Measurements from ENCODE around the gene TRIM33.

Gene TRIM33

GRCh38 chr1:114436799-114437198, 74.2 kb downstream of the TRIM33 start:
- H4K8ac ChIP-seq (ENCODE audit: low read depth, low read length) = no peak overlapping the region
- H2AK5ac ChIP-seq (ENCODE audit: low read length) = no peak overlapping the region
- H3K79me1 ChIP-seq (ENCODE audit: low read length) = no peaks in the 10 kb centered on the region
- H3K23ac ChIP-seq (ENCODE audit: low read length) = no peak overlapping the region
- no peak overlapping the region for H3K14ac ChIP-seq (ENCODE audit: low read length)
- H4K12ac ChIP-seq (ENCODE audit: low read depth, low read length) = no peak overlapping the region
- no peak overlapping the region for H2AFZ ChIP-seq (ENCODE audit: insufficient read depth, low read length, poor library complexity)
- no peak for DNase-seq
- H3K79me2 ChIP-seq (ENCODE audit: control insufficient read depth, insufficient read depth, low read length, poor library complexity) = no peaks in the 10 kb centered on the region
- no peak overlapping the region for H4K91ac ChIP-seq (ENCODE audit: low read depth, low read length)
- H3K4ac ChIP-seq (ENCODE audit: low read depth, low read length) = no peak overlapping the region
- no peak overlapping the region for H3K27ac ChIP-seq (ENCODE audit: low read depth, low read length)
- no peak overlapping the region for H2BK12ac ChIP-seq (ENCODE audit: low read length)
- no peak overlapping the region for H3K4me2 ChIP-seq (ENCODE audit: low read length)
- WGBS (ENCODE audit: extremely low coverage, insufficient coverage, insufficient read length) = no CpG with 5 or more reads among the region's 3 CpGs
- no peak overlapping the region for H3K4me3 ChIP-seq (ENCODE audit: low read depth, low read length)
- H3K4me1 ChIP-seq (ENCODE audit: control insufficient read depth in 1 of 2, insufficient read depth in 2 of 2, low read length in 2 of 2) = no peaks in the 10 kb centered on the region
- no peak overlapping the region for H2BK120ac ChIP-seq (ENCODE audit: insufficient read depth, low read length, poor library complexity)
- H3K9ac ChIP-seq (ENCODE audit: low read length) = no peak overlapping the region
- no peak overlapping the region for H2BK5ac ChIP-seq (ENCODE audit: low read depth, low read length, poor library complexity)
- H3K18ac ChIP-seq (ENCODE audit: low read length) = no peak overlapping the region
- no peaks in the 10 kb centered on the region for H3K27me3 ChIP-seq (ENCODE audit: insufficient read depth, low read length)
- peaks cover 3 to 4% of the 10 kb centered on the region in 2 experiments for H3K36me3 ChIP-seq (ENCODE audit: control insufficient read depth in 1 of 2, insufficient read depth in 2 of 2, low read length in 2 of 2)
- H3K9me3 ChIP-seq (ENCODE audit: insufficient read depth, low read depth, low read length) = no peaks in the 10 kb centered on the region

DNA sequence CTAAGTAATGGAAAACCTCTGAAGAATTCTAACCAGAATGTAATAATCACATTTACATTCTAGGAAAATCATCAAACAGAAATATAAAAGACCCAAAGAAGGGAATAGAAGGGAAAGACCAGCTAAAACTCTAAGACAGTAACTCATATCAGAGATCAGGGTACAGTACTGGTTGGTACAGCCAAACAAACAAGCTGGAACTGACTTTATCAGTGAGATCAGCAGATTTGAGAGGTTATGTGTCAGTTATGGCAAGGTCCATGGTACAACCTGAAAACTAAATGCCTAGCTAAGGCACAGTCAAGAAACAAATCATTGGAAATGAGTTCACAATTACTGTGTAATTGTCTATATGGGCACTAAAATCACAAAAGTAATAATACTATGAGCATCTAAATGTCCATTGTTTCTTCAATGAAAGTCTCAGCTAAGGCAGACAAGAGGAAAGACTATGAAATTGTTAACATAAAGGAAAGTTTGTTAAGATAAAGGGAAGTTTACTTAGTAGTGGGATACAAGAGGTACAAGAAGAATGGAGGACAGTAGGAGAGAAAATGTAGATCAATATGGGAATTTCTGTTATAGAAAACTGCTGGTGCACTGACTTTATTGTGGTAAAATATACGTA, 75.8 kb downstream of the TRIM33 start:
- no peak overlapping the region for H4K12ac ChIP-seq (ENCODE audit: low read depth, low read length)
- H3K18ac ChIP-seq (ENCODE audit: low read length) = no peak overlapping the region
- H3K14ac ChIP-seq (ENCODE audit: low read length) = no peak overlapping the region
- WGBS (ENCODE audit: extremely low coverage, insufficient coverage, insufficient read length) = no CpG with 5 or more reads among the region's 1 CpG
- no peak overlapping the region for H2BK120ac ChIP-seq (ENCODE audit: insufficient read depth, low read length, poor library complexity)
- H2BK12ac ChIP-seq (ENCODE audit: low read length) = no peak overlapping the region
- H4K8ac ChIP-seq (ENCODE audit: low read depth, low read length) = no peak overlapping the region
- H2AFZ ChIP-seq (ENCODE audit: insufficient read depth, low read length, poor library complexity) = no peak overlapping the region
- H3K79me2 ChIP-seq (ENCODE audit: control insufficient read depth, insufficient read depth, low read length, poor library complexity) = no peaks in the 10 kb centered on the region
- H3K27me3 ChIP-seq (ENCODE audit: insufficient read depth, low read length) = no peaks in the 10 kb centered on the region
- no peak overlapping the region for H3K4ac ChIP-seq (ENCODE audit: low read depth, low read length)
- no peak overlapping the region for H3K9ac ChIP-seq (ENCODE audit: low read length)
- H3K4me1 ChIP-seq (ENCODE audit: control insufficient read depth in 1 of 2, insufficient read depth in 2 of 2, low read length in 2 of 2) = no peaks in the 10 kb centered on the region
- H2BK5ac ChIP-seq (ENCODE audit: low read depth, low read length, poor library complexity) = no peak overlapping the region
- no peak overlapping the region for H3K4me2 ChIP-seq (ENCODE audit: low read length)
- H3K9me3 ChIP-seq (ENCODE audit: insufficient read depth, low read depth, low read length) = no peaks in the 10 kb centered on the region
- H3K79me1 ChIP-seq (ENCODE audit: low read length) = no peaks in the 10 kb centered on the region
- H3K23ac ChIP-seq (ENCODE audit: low read length) = no peak overlapping the region
- no peak overlapping the region for H3K27ac ChIP-seq (ENCODE audit: low read depth, low read length)
- peaks cover 0 to 2% of the 10 kb centered on the region in 2 experiments for H3K36me3 ChIP-seq (ENCODE audit: control insufficient read depth in 1 of 2, insufficient read depth in 2 of 2, low read length in 2 of 2)
- no peak overlapping the region for H2AK5ac ChIP-seq (ENCODE audit: low read length)
- no peak overlapping the region for H4K91ac ChIP-seq (ENCODE audit: low read depth, low read length)
- H3K4me3 ChIP-seq (ENCODE audit: low read depth, low read length) = no peak overlapping the region
- peak in 1 of 2 donors; percentile 9 for DNase-seq

DNA sequence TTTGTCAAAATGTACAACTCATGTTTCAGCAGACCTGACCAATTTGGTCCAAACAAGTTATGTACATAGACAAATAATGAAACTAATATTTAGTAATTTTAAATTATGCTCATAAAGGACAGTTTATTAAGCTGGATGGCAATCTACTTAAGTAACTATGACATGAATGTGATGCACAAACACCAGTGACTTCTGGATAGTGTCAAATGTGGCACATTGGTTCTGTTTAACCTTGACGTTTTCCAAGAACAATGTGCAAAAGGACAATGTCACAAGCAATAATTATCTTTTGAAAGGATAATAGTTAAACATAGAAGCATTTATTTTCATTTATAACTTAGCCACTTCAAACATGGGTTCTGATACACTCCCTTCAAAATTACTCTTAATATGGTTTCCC, 80.0 kb downstream of the TRIM33 start:
- H3K4me3 ChIP-seq (ENCODE audit: low read depth, low read length) = no peak overlapping the region
- peaks cover 2% of the 10 kb centered on the region in 2 experiments for H3K36me3 ChIP-seq (ENCODE audit: control insufficient read depth in 1 of 2, insufficient read depth in 2 of 2, low read length in 2 of 2)
- H3K9ac ChIP-seq (ENCODE audit: low read length) = no peak overlapping the region
- H4K8ac ChIP-seq (ENCODE audit: low read depth, low read length) = no peak overlapping the region
- no peak overlapping the region for H2AFZ ChIP-seq (ENCODE audit: insufficient read depth, low read length, poor library complexity)
- no peaks in the 10 kb centered on the region for H3K4me1 ChIP-seq (ENCODE audit: control insufficient read depth in 1 of 2, insufficient read depth in 2 of 2, low read length in 2 of 2)
- no peak overlapping the region for H3K4me2 ChIP-seq (ENCODE audit: low read length)
- H3K4ac ChIP-seq (ENCODE audit: low read depth, low read length) = no peak overlapping the region
- no peak overlapping the region for H4K91ac ChIP-seq (ENCODE audit: low read depth, low read length)
- no peaks in the 10 kb centered on the region for H3K9me3 ChIP-seq (ENCODE audit: insufficient read depth, low read depth, low read length)
- no peak overlapping the region for H2BK12ac ChIP-seq (ENCODE audit: low read length)
- H3K27me3 ChIP-seq (ENCODE audit: insufficient read depth, low read length) = no peaks in the 10 kb centered on the region
- H4K12ac ChIP-seq (ENCODE audit: low read depth, low read length) = no peak overlapping the region
- WGBS (ENCODE audit: extremely low coverage, insufficient coverage, insufficient read length) = no CpG with 5 or more reads among the region's 1 CpG
- no peak for DNase-seq
- no peaks in the 10 kb centered on the region for H3K79me1 ChIP-seq (ENCODE audit: low read length)
- H3K14ac ChIP-seq (ENCODE audit: low read length) = no peak overlapping the region
- no peak overlapping the region for H3K27ac ChIP-seq (ENCODE audit: low read depth, low read length)
- no peak overlapping the region for H3K23ac ChIP-seq (ENCODE audit: low read length)
- H3K79me2 ChIP-seq (ENCODE audit: control insufficient read depth, insufficient read depth, low read length, poor library complexity) = no peaks in the 10 kb centered on the region
- H2AK5ac ChIP-seq (ENCODE audit: low read length) = no peak overlapping the region
- no peak overlapping the region for H3K18ac ChIP-seq (ENCODE audit: low read length)
- H2BK120ac ChIP-seq (ENCODE audit: insufficient read depth, low read length, poor library complexity) = no peak overlapping the region
- no peak overlapping the region for H2BK5ac ChIP-seq (ENCODE audit: low read depth, low read length, poor library complexity)

DNA sequence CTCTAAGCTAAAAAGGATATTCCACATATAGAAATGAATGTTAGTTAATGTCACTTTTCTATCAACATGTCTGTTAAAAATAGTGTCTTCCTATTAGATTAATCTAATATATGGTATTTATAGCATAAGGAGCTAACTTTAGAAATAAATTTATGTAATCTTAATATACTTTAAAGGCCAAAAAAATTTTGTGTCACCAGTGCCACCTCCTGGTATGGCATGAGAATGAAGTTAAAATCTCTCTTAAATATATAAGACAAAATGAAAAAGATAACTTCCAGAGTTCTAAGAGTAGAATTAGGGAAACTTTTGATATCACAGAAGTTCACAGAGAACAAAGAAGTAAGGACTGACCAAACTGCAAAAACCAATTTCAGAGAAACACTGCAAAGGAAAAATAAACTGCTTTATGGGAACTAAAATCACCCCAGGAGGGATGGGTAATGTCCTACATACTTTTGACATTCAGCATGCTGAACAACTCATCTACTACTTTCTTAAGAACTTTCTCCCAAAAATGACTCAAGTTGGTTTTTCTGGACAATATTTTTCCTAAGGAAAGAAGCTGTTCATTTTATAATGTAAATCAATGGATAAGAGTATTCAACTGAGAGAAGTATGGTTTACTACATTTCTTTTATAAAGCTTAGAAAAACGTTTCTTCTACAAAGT, 82.8 kb downstream of the TRIM33 start:
- Histone ChIP-seq H3K9ac (ENCODE audit: low read length) (no peak overlapping the region), H3K4ac (ENCODE audit: low read depth, low read length) (no peak overlapping the region), H2AK5ac (ENCODE audit: low read length) (no peak overlapping the region), H3K27ac (ENCODE audit: low read depth, low read length) (no peak overlapping the region), H2BK5ac (ENCODE audit: low read depth, low read length, poor library complexity) (no peak overlapping the region), H3K18ac (ENCODE audit: low read length) (no peak overlapping the region), H4K91ac (ENCODE audit: low read depth, low read length) (no peak overlapping the region), H3K79me1 (ENCODE audit: low read length) (no peaks in the 10 kb centered on the region), H3K9me3 (ENCODE audit: insufficient read depth, low read depth, low read length) (no peaks in the 10 kb centered on the region), H2BK120ac (ENCODE audit: insufficient read depth, low read length, poor library complexity) (no peak overlapping the region), H2BK12ac (ENCODE audit: low read length) (no peak overlapping the region), H3K14ac (ENCODE audit: low read length) (no peak overlapping the region), H3K36me3 (ENCODE audit: control insufficient read depth in 1 of 2, insufficient read depth in 2 of 2, low read length in 2 of 2) (peaks cover 4 to 11% of the 10 kb centered on the region in 2 experiments), H3K4me2 (ENCODE audit: low read length) (no peak overlapping the region), H3K4me3 (ENCODE audit: low read depth, low read length) (no peak overlapping the region), H3K4me1 (ENCODE audit: control insufficient read depth in 1 of 2, insufficient read depth in 2 of 2, low read length in 2 of 2) (no peaks in the 10 kb centered on the region), H3K27me3 (ENCODE audit: insufficient read depth, low read length) (no peaks in the 10 kb centered on the region), H4K12ac (ENCODE audit: low read depth, low read length) (no peak overlapping the region), H3K79me2 (ENCODE audit: control insufficient read depth, insufficient read depth, low read length, poor library complexity) (no peaks in the 10 kb centered on the region), H4K8ac (ENCODE audit: low read depth, low read length) (no peak overlapping the region), H3K23ac (ENCODE audit: low read length) (no peak overlapping the region), H2AFZ (ENCODE audit: insufficient read depth, low read length, poor library complexity) (no peak overlapping the region)
- WGBS (ENCODE audit: extremely low coverage, insufficient coverage, insufficient read length) = no CpG with 5 or more reads among the region's 1 CpG
- peak in 1 of 2 donors; percentile 51 for DNase-seq
